Chondrocyte (in vitro differentiated cells): ENCODE results near the gene SPEM1. TPM values are rescaled to one million over a fixed set of nuclear protein-coding genes. Genes with fewer than 3 reads are reported as not detected.
"Not testable (repeated sequence)": the region's sequence is repeated elsewhere in the genome, so short reads cannot be mapped to it uniquely, and the experiment has no call there.

Source experiments
- DNase-seq: peaks from one replicate; pipeline ENCODE4 v3.0.0; 2021; ENCODE audit warnings: mixed read lengths, low spot score
- H3K27ac Mint-ChIP-seq: one replicate; pipeline ENCODE4 v1.8.0; 2021; ENCODE audit warnings: mild to moderate bottlenecking, moderate library complexity, mixed read lengths; ENCODE audit not compliant: unreplicated experiment
- H3K27me3 Mint-ChIP-seq: 2 replicates; pipeline ENCODE4 v1.8.0; 2021; ENCODE audit warnings: low read depth, mixed read lengths
- H3K36me3 Mint-ChIP-seq: 2 replicates; pipeline ENCODE4 v1.8.0; 2021; ENCODE audit warnings: low read depth, mixed read lengths
- H3K4me1 Mint-ChIP-seq: 2 replicates; pipeline ENCODE4 v1.8.0; 2021; ENCODE audit warnings: low read depth, mild to moderate bottlenecking, mixed read lengths
- H3K4me3 Mint-ChIP-seq: one replicate; pipeline ENCODE4 v1.8.0; 2021; ENCODE audit warnings: mild to moderate bottlenecking, moderate library complexity, mixed read lengths; ENCODE audit not compliant: unreplicated experiment
- H3K9me3 Mint-ChIP-seq: 2 replicates; pipeline ENCODE4 v1.8.0; 2021; ENCODE audit warnings: low read depth, mixed read lengths
- CTCF ChIP-seq: fragments of 200-600 bp; sonication (generic); IDR thresholded peaks from 2 replicates; pipeline ENCODE4 v1.5.0; 2021; ENCODE audit warnings: antibody characterized with exemption, mild to moderate bottlenecking, moderate library complexity
- total RNA-seq: library from RNA; stranded (reverse); gene quantifications from 3 replicates; pipeline ENCODE4 v1.2.1, GENCODE V29; 2021

SPEM1 gene
- total RNA-seq, 1 donor from 2014 or later: not detected

- H3K4me3 Mint-ChIP-seq: no peak overlapping the region
- peaks cover 7% of the 10 kb centered on the region for H3K4me1 Mint-ChIP-seq
- H3K27me3 Mint-ChIP-seq: no peaks in the 10 kb centered on the region
- no peak for TF ChIP-seq CTCF
- no peak overlapping the region for H3K27ac Mint-ChIP-seq
- no peak for DNase-seq
- no peaks in the 10 kb centered on the region for H3K9me3 Mint-ChIP-seq
- H3K36me3 Mint-ChIP-seq: peaks cover 4% of the 10 kb centered on the region
These were observed 48.8 kb downstream of the SPEM1 start for GRCh38 chr17:7468804-7469389.

- not testable (repeated sequence) for H3K36me3 Mint-ChIP-seq, H3K27ac Mint-ChIP-seq, H3K27me3 Mint-ChIP-seq, H3K4me1 Mint-ChIP-seq, H3K9me3 Mint-ChIP-seq, DNase-seq, H3K4me3 Mint-ChIP-seq
These were observed 49.7 kb downstream of the SPEM1 start for GRCh38 chr17:7469843-7470242.

GRCh38 chr17:7470457-7470973, 50.4 kb downstream of the SPEM1 start:
- DNase-seq, H3K9me3 Mint-ChIP-seq, H3K27me3 Mint-ChIP-seq, H3K4me3 Mint-ChIP-seq, H3K36me3 Mint-ChIP-seq, H3K4me1 Mint-ChIP-seq, H3K27ac Mint-ChIP-seq: not testable (repeated sequence)

Other genes starting within 250 kb of the SPEM1 start
- 0.46 to 1.9 TPM (median 0.97 TPM) in 3 replicates for gene ASGR1, start 241.0 kb upstream of the SPEM1 start, total RNA-seq
- gene DLG4, start 200.5 kb upstream of the SPEM1 start, total RNA-seq: 28.3 to 34.4 TPM (median 31.3 TPM) in 3 replicates
- 427 to 584 TPM (median 454 TPM) in 3 replicates for gene ACADVL, start 200.4 kb upstream of the SPEM1 start, total RNA-seq
- 58.8 to 65.2 TPM (median 59.5 TPM) in 3 replicates for gene DVL2, start 185.8 kb upstream of the SPEM1 start, total RNA-seq
- gene PHF23, start 180.9 kb upstream of the SPEM1 start, total RNA-seq: 49.5 to 57.8 TPM (median 53.1 TPM) in 3 replicates
- 449 to 459 TPM (median 455 TPM) in 3 replicates for gene GABARAP, start 177.9 kb upstream of the SPEM1 start, total RNA-seq
- 105 to 118 TPM (median 111 TPM) in 3 replicates for gene CTDNEP1, start 168.6 kb upstream of the SPEM1 start, total RNA-seq
- gene ELP5, start 168.1 kb upstream of the SPEM1 start, total RNA-seq: 24.9 to 32.7 TPM (median 25.8 TPM) in 3 replicates
- gene CLDN7, start 157.8 kb upstream of the SPEM1 start, total RNA-seq: 0.42 to 0.54 TPM (median 0.46 TPM) in 3 replicates
- gene SLC2A4, start 138.6 kb upstream of the SPEM1 start, total RNA-seq: 0.15 to 0.38 TPM (median 0.30 TPM) in 3 replicates
- 0.56 to 0.57 TPM in 2 of 3 replicates, not detected in the other for gene YBX2, start 125.7 kb upstream of the SPEM1 start, total RNA-seq
- gene EIF5A, start 112.7 kb upstream of the SPEM1 start, total RNA-seq: 364 to 494 TPM (median 376 TPM) in 3 replicates
- 43.9 to 64.9 TPM (median 55.3 TPM) in 3 replicates for gene GPS2, start 105.0 kb upstream of the SPEM1 start, total RNA-seq
- 28.0 to 43.3 TPM (median 32.4 TPM) in 3 replicates for gene NEURL4, start 91.0 kb upstream of the SPEM1 start, total RNA-seq
- gene ACAP1, start 83.8 kb upstream of the SPEM1 start, total RNA-seq: 2.9 to 6.8 TPM (median 3.7 TPM) in 3 replicates
- 16.6 to 23.3 TPM (median 23.0 TPM) in 3 replicates for gene KCTD11, start 68.2 kb upstream of the SPEM1 start, total RNA-seq
- gene TMEM95, start 65.2 kb upstream of the SPEM1 start, total RNA-seq: not detected in 3 replicates
- 0.22 to 0.72 TPM in 2 of 3 replicates, not detected in the other for gene TNK1, start 39.2 kb upstream of the SPEM1 start, total RNA-seq
- gene PLSCR3, start 25.8 kb upstream of the SPEM1 start, total RNA-seq: 79.8 to 82.6 TPM (median 81.5 TPM) in 3 replicates
- 32.8 to 42.8 TPM (median 34.3 TPM) in 3 replicates for gene TMEM256, start 16.2 kb upstream of the SPEM1 start, total RNA-seq
- 45.2 to 49.8 TPM (median 46.7 TPM) in 3 replicates for gene NLGN2, start 12.5 kb upstream of the SPEM1 start, total RNA-seq
- gene SPEM2, start 5.3 kb downstream of the SPEM1 start, total RNA-seq: not detected in 3 replicates
- gene SPEM3, start 8.5 kb downstream of the SPEM1 start, total RNA-seq: not detected in 3 replicates
- 6.9 to 9.1 TPM (median 7.7 TPM) in 3 replicates for gene TMEM102, start 15.1 kb downstream of the SPEM1 start, total RNA-seq
- 5.0 to 6.0 TPM (median 5.1 TPM) in 3 replicates for gene FGF11, start 19.2 kb downstream of the SPEM1 start, total RNA-seq
- gene CHRNB1, start 24.7 kb downstream of the SPEM1 start, total RNA-seq: 12.2 to 14.0 TPM (median 12.6 TPM) in 3 replicates
- gene ZBTB4, start 59.3 kb downstream of the SPEM1 start, total RNA-seq: 50.9 to 51.9 TPM (median 51.0 TPM) in 3 replicates
- gene SLC35G6, start 61.1 kb downstream of the SPEM1 start, total RNA-seq: not detected in 3 replicates
- 113 to 121 TPM (median 115 TPM) in 3 replicates for gene POLR2A, start 64.0 kb downstream of the SPEM1 start, total RNA-seq
- 12.1 to 23.3 TPM (median 23.0 TPM) in 3 replicates for gene TNFSF12, start 128.7 kb downstream of the SPEM1 start, total RNA-seq
- 0.48 to 1.9 TPM (median 1.7 TPM) in 3 replicates for gene TNFSF13, start 138.4 kb downstream of the SPEM1 start, total RNA-seq
- 45.3 to 57.8 TPM (median 49.4 TPM) in 3 replicates for gene SENP3, start 141.6 kb downstream of the SPEM1 start, total RNA-seq
- gene CD68, start 159.3 kb downstream of the SPEM1 start, total RNA-seq: 1.2 to 3.3 TPM (median 2.6 TPM) in 3 replicates
- 33.1 to 47.8 TPM (median 35.9 TPM) in 3 replicates for gene MPDU1, start 163.5 kb downstream of the SPEM1 start, total RNA-seq
- 0.32 to 0.39 TPM in 2 of 3 replicates, not detected in the other for gene SOX15, start 169.8 kb downstream of the SPEM1 start, total RNA-seq
- gene FXR2, start 194.6 kb downstream of the SPEM1 start, total RNA-seq: 48.4 to 53.7 TPM (median 52.5 TPM) in 3 replicates
- 82.1 to 85.0 TPM (median 84.9 TPM) in 3 replicates for gene SAT2, start 207.5 kb downstream of the SPEM1 start, total RNA-seq
- gene SHBG, start 209.8 kb downstream of the SPEM1 start, total RNA-seq: 0.67 to 1.2 TPM (median 0.92 TPM) in 3 replicates
- gene ATP1B2, start 230.6 kb downstream of the SPEM1 start, total RNA-seq: 0.77 to 2.2 TPM (median 0.90 TPM) in 3 replicates